H9 (cell line): ENCODE data around the gene COMTD1. TPM values are rescaled to one million over a fixed set of nuclear protein-coding genes. Genes with fewer than 3 reads are reported as not detected.

Experiments used
- DNase-seq: peaks from one replicate; pipeline ENCODE4 v3.0.0-alpha.2; 2017
- H2AFZ ChIP-seq: one replicate; pipeline ENCODE4 v1.6.1; 2013; ENCODE audit warnings: mild to moderate bottlenecking, low read length, control low read depth, moderate library complexity
- H2AK5ac ChIP-seq: 2 replicates; pipeline ENCODE4 v1.6.1; 2013; ENCODE audit warnings: low read length, control low read depth, mixed read lengths; ENCODE audit not compliant: insufficient read length
- H2BK120ac ChIP-seq: one replicate; pipeline ENCODE4 v1.6.1; 2013; ENCODE audit warnings: low read depth, mild to moderate bottlenecking, low read length, control low read depth, inconsistent platforms; ENCODE audit not compliant: poor library complexity, severe bottlenecking
- H2BK12ac ChIP-seq: 2 replicates; pipeline ENCODE4 v1.6.1; 2013; ENCODE audit warnings: low read length, control low read depth, mixed read lengths, low read depth; ENCODE audit not compliant: insufficient read length
- H2BK15ac ChIP-seq: 2 replicates; pipeline ENCODE4 v1.6.1; 2013; ENCODE audit warnings: low read depth, low read length, control low read depth
- H2BK20ac ChIP-seq: one replicate; pipeline ENCODE4 v1.6.1; 2013; ENCODE audit warnings: low read depth, mild to moderate bottlenecking, low read length, control low read depth, inconsistent platforms; ENCODE audit not compliant: poor library complexity, severe bottlenecking
- H2BK5ac ChIP-seq: 2 replicates; pipeline ENCODE4 v1.6.1; 2013; ENCODE audit warnings: low read length, control low read depth, mixed read lengths; ENCODE audit not compliant: insufficient read length
- H3K14ac ChIP-seq: 2 replicates; pipeline ENCODE4 v1.6.1; 2013; ENCODE audit warnings: low read length, control low read depth; ENCODE audit not compliant: insufficient read depth
- H3K18ac ChIP-seq: 2 replicates; pipeline ENCODE4 v1.6.1; 2013; ENCODE audit warnings: low read depth, mild to moderate bottlenecking, mixed read lengths, low read length, control low read depth; ENCODE audit not compliant: insufficient read length
- H3K23ac ChIP-seq: 2 replicates; pipeline ENCODE4 v1.6.1; 2013; ENCODE audit warnings: low read length, control low read depth, mixed read lengths, low read depth; ENCODE audit not compliant: insufficient read length
- H3K23me2 ChIP-seq: 2 replicates; pipeline ENCODE4 v1.6.1; 2013; ENCODE audit warnings: low read depth, mild to moderate bottlenecking, mixed read lengths, low read length, control low read depth; ENCODE audit not compliant: insufficient read length, poor library complexity, severe bottlenecking
- H3K27ac ChIP-seq: 2 replicates; pipeline ENCODE4 v1.5.1; 2013; ENCODE audit warnings: low read length, control low read depth, mixed read lengths, low read depth; ENCODE audit not compliant: insufficient read length
- H3K27me3 ChIP-seq: 2 replicates; pipeline ENCODE4 v1.6.1; 2013; ENCODE audit warnings: low read length, control low read depth, inconsistent platforms; ENCODE audit not compliant: insufficient read depth
- H3K4ac ChIP-seq: 2 replicates; pipeline ENCODE4 v1.6.1; 2013; ENCODE audit warnings: low read depth, mild to moderate bottlenecking, control low read depth, inconsistent platforms, low read length, moderate library complexity
- H3K4me1 ChIP-seq: 2 replicates; pipeline ENCODE4 v1.6.1; 2013; ENCODE audit warnings: low read length, control low read depth, inconsistent platforms; ENCODE audit not compliant: insufficient read depth
- H3K4me2 ChIP-seq: 2 replicates; pipeline ENCODE4 v1.6.1; 2013; ENCODE audit warnings: low read length, control low read depth, mixed read lengths; ENCODE audit not compliant: insufficient read length, insufficient read depth
- H3K56ac ChIP-seq: 2 replicates; pipeline ENCODE4 v1.6.1; 2013; ENCODE audit warnings: low read depth, mild to moderate bottlenecking, mixed read lengths, low read length, control low read depth; ENCODE audit not compliant: insufficient read length
- H3K79me1 ChIP-seq: 2 replicates; pipeline ENCODE4 v1.6.1; 2013; ENCODE audit warnings: low read depth, mild to moderate bottlenecking, moderate library complexity, low read length, control low read depth, inconsistent platforms; ENCODE audit not compliant: insufficient read depth, poor library complexity, severe bottlenecking
- H3K79me2 ChIP-seq: 2 replicates; pipeline ENCODE4 v1.6.1; 2013; ENCODE audit warnings: low read length, control low read depth, inconsistent platforms; ENCODE audit not compliant: insufficient read depth
- H3K9ac ChIP-seq: 2 replicates; pipeline ENCODE4 v1.6.1; 2013; ENCODE audit warnings: low read length, control low read depth, mixed read lengths; ENCODE audit not compliant: insufficient read length; ENCODE audit errors: extremely low read depth
- H3K9me3 ChIP-seq: one replicate; pipeline ENCODE4 v1.6.1; 2013; ENCODE audit warnings: low read depth, low read length, inconsistent platforms; ENCODE audit not compliant: control insufficient read depth
- H3T11ph ChIP-seq: one replicate; pipeline ENCODE4 v1.6.1; 2013; ENCODE audit warnings: mild to moderate bottlenecking, low read length, control low read depth, inconsistent platforms
- H4K20me1 ChIP-seq: one replicate; pipeline ENCODE4 v1.6.1; 2013; ENCODE audit not compliant: control insufficient read depth, insufficient read length, insufficient read depth
- H4K5ac ChIP-seq: 2 replicates; pipeline ENCODE4 v1.6.1; 2013; ENCODE audit warnings: low read depth, mild to moderate bottlenecking, mixed read lengths, low read length, control low read depth; ENCODE audit not compliant: insufficient read length
- H4K8ac ChIP-seq: replicated peaks from 2 replicates; pipeline ENCODE4 v1.6.1; 2013; ENCODE audit warnings: low read length, control low read depth, mixed read lengths, low read depth; ENCODE audit not compliant: insufficient read length
- H4K91ac ChIP-seq: 2 replicates; pipeline ENCODE4 v1.6.1; 2013; ENCODE audit warnings: low read depth, mild to moderate bottlenecking, moderate library complexity, mixed read lengths, low read length, control low read depth; ENCODE audit not compliant: insufficient read length
- H3K27ac Mint-ChIP-seq, 3 experiments: 2 replicates in 2 of 3; 3 replicates in 1 of 3; pipeline ENCODE4 v1.8.0; 2020 to 2021; ENCODE audit warnings: mixed read lengths in 3 of 3, mild to moderate bottlenecking in 1 of 3, moderate library complexity in 1 of 3
- H3K27me3 Mint-ChIP-seq: 2 replicates; pipeline ENCODE4 v1.8.0; 2021; ENCODE audit warnings: low read depth, mild to moderate bottlenecking, moderate library complexity, mixed read lengths
- H3K36me3 Mint-ChIP-seq, 3 experiments: 2 replicates in 2 of 3; 3 replicates in 1 of 3; pipeline ENCODE4 v1.8.0; 2020 to 2021; ENCODE audit warnings: low read depth in 3 of 3, mixed read lengths in 3 of 3; ENCODE audit not compliant: insufficient read depth in 1 of 3
- H3K4me1 Mint-ChIP-seq, 2 experiments: 2 replicates each; pipeline ENCODE4 v1.8.0; 2020; ENCODE audit warnings: mixed read lengths in 2 of 2
- H3K4me3 Mint-ChIP-seq, 2 experiments: 2 replicates in 1 of 2; 3 replicates in 1 of 2; pipeline ENCODE4 v1.8.0; 2020 to 2021; ENCODE audit warnings: mild to moderate bottlenecking in 2 of 2, mixed read lengths in 2 of 2, moderate library complexity in 1 of 2
- H3K9me3 Mint-ChIP-seq, 2 experiments: 2 replicates in 1 of 2; 3 replicates in 1 of 2; pipeline ENCODE4 v1.8.0; 2020; ENCODE audit warnings: mild to moderate bottlenecking in 2 of 2, mixed read lengths in 2 of 2, moderate library complexity in 1 of 2
- CTCF ChIP-seq: fragments of 200-600 bp; sonication (generic); conservative IDR thresholded peaks from 3 replicates; pipeline ENCODE4 v1.8.0; 2021; ENCODE audit warnings: antibody characterized with exemption, mild to moderate bottlenecking
- WGBS: extraction: QIAGEN DNeasy Blood & Tissue Kit; methylation state at CpG from one replicate; pipeline ENCODE4 v1.1.7; 2013; ENCODE audit warnings: missing lambda C conversion rate, low lambda C conversion rate, mixed read lengths; ENCODE audit not compliant: insufficient read length; ENCODE audit errors: extremely low coverage; 5-methylcytosine and 5-hydroxymethylcytosine counted together
- total RNA-seq: library from RNA; stranded (reverse); gene quantifications from 2 replicates; pipeline ENCODE4 v1.2.1, GENCODE V29; 2021

Gene COMTD1
- total RNA-seq, 1 experiment from 2014 or later, result 28.3 TPM

DNA sequence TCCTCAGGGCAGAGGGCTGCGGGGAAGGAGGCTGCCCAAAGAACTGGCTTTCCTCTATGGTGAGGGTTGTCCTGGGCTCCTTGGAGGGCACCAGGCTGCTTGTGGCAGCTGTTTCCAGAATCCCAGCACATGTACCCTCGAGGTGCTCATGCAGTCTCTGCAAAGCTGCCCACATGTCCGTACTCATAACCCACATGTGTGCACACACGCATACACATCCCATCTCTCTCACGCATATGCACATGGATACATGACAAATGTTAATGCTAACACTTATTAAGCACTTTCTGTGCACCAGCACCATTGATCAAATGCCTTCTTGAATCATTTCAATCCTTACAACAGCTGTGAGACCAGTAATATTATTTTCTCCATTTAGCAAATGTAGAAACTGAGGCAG, 36.3 kb upstream of the COMTD1 start:
- no peak overlapping the region for H2BK5ac ChIP-seq
- no peaks in the 10 kb centered on the region for H4K20me1 ChIP-seq
- H3K27me3 ChIP-seq, result no peaks in the 10 kb centered on the region; the same call in 1 of the 2 replicates
- Mint-ChIP-seq H3K27ac (no peak overlapping the region), H3K36me3 (no peaks in the 10 kb centered on the region; a peak in 1 of 7 replicates), H3K9me3 (no peaks in the 10 kb centered on the region), H3K4me3 (no peak overlapping the region), H3K27me3 (no peaks in the 10 kb centered on the region), H3K4me1 (peaks cover 8 to 19% of the 10 kb centered on the region in 2 experiments)
- no peaks in the 10 kb centered on the region for H3K9me3 ChIP-seq
- H2AK5ac ChIP-seq, result no peak overlapping the region
- no peak overlapping the region for H3K4me2 ChIP-seq
- no peak for DNase-seq
- no CpG with 5 or more reads among the region's 5 CpGs for WGBS
- H3K18ac ChIP-seq, result no peak overlapping the region
- no peak overlapping the region for H2AFZ ChIP-seq
- H4K8ac ChIP-seq, result no peak overlapping the region
- no peaks in the 10 kb centered on the region for H3K79me1 ChIP-seq
- H3K14ac ChIP-seq, result no peak overlapping the region
- no peak for TF ChIP-seq CTCF
- no peaks in the 10 kb centered on the region for H3K23me2 ChIP-seq
- no peak overlapping the region for H3K23ac ChIP-seq
- no peak overlapping the region for H3K27ac ChIP-seq
- H4K5ac ChIP-seq, result no peak overlapping the region
- no peaks in the 10 kb centered on the region for H3K79me2 ChIP-seq
- no peak overlapping the region for H3K4ac ChIP-seq
- H2BK15ac ChIP-seq, result no peak overlapping the region
- H2BK120ac ChIP-seq, result no peak overlapping the region
- H3K56ac ChIP-seq, result no peak overlapping the region
- no peak overlapping the region for H2BK20ac ChIP-seq
- H3T11ph ChIP-seq, result no peak overlapping the region
- H3K4me1 ChIP-seq, result no peaks in the 10 kb centered on the region
- no peak overlapping the region for H3K9ac ChIP-seq
- H2BK12ac ChIP-seq, result no peak overlapping the region
- H4K91ac ChIP-seq, result no peak overlapping the region
